ENCODE data around the gene SLC7A14.

DNA sequence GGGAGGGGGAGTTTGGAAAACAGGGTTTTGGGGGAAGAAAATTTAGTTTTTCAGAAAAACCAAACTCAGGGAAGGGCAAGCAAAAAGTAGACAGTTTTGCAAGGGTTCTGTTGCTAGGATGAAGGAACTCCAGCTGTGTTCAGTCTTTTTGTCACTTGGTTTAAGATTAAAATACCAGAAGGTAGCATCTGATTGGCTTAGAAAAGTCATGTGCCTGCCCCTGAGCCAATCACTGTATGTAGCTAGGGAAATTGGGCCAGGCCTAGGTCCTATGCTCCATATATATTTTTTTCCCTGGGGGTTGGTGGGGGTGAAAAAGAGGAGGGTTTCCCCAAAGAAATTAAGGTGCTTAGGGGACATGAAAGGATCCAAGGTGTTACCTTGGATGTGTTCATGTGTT lies 142.9 kb downstream of the SLC7A14 start:
- TF ChIP-seq, protein P1, sequence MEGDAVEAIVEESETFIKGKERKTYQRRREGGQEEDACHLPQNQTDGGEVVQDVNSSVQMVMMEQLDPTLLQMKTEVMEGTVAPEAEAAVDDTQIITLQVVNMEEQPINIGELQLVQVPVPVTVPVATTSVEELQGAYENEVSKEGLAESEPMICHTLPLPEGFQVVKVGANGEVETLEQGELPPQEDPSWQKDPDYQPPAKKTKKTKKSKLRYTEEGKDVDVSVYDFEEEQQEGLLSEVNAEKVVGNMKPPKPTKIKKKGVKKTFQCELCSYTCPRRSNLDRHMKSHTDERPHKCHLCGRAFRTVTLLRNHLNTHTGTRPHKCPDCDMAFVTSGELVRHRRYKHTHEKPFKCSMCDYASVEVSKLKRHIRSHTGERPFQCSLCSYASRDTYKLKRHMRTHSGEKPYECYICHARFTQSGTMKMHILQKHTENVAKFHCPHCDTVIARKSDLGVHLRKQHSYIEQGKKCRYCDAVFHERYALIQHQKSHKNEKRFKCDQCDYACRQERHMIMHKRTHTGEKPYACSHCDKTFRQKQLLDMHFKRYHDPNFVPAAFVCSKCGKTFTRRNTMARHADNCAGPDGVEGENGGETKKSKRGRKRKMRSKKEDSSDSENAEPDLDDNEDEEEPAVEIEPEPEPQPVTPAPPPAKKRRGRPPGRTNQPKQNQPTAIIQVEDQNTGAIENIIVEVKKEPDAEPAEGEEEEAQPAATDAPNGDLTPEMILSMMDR (conservative IDR thresholded peaks at IDR 0.05; ENCODE audit: low read depth, low read length), result no peak
- no peak for TF ChIP-seq EZH2phosphoT487 (IDR thresholded peaks at IDR 0.05; ENCODE audit: borderline replicate concordance, low read length)
- no peak for TF ChIP-seq EZH2 (IDR thresholded peaks at IDR 0.05; ENCODE audit: low read length, unreplicated experiment)

All from PC-3 (cell line).